H9 (cell line): ENCODE data around the gene PRICKLE1. TPM values are rescaled to one million over a fixed set of nuclear protein-coding genes. Genes with fewer than 3 reads are reported as not detected.
A peak's percentile ranks its signal among the peaks of the same experiment; 100 is the strongest.

Experiments
- DNase-seq: peaks from one replicate; pipeline ENCODE4 v3.0.0-alpha.2; 2017
- H2AFZ ChIP-seq: one replicate; pipeline ENCODE4 v1.6.1; 2013; ENCODE audit warnings: mild to moderate bottlenecking, low read length, control low read depth, moderate library complexity
- H2AK5ac ChIP-seq: 2 replicates; pipeline ENCODE4 v1.6.1; 2013; ENCODE audit warnings: low read length, control low read depth, mixed read lengths; ENCODE audit not compliant: insufficient read length
- H2BK120ac ChIP-seq: one replicate; pipeline ENCODE4 v1.6.1; 2013; ENCODE audit warnings: low read depth, mild to moderate bottlenecking, low read length, control low read depth, inconsistent platforms; ENCODE audit not compliant: poor library complexity, severe bottlenecking
- H2BK12ac ChIP-seq: 2 replicates; pipeline ENCODE4 v1.6.1; 2013; ENCODE audit warnings: low read length, control low read depth, mixed read lengths, low read depth; ENCODE audit not compliant: insufficient read length
- H2BK15ac ChIP-seq: 2 replicates; pipeline ENCODE4 v1.6.1; 2013; ENCODE audit warnings: low read depth, low read length, control low read depth
- H2BK20ac ChIP-seq: one replicate; pipeline ENCODE4 v1.6.1; 2013; ENCODE audit warnings: low read depth, mild to moderate bottlenecking, low read length, control low read depth, inconsistent platforms; ENCODE audit not compliant: poor library complexity, severe bottlenecking
- H2BK5ac ChIP-seq: 2 replicates; pipeline ENCODE4 v1.6.1; 2013; ENCODE audit warnings: low read length, control low read depth, mixed read lengths; ENCODE audit not compliant: insufficient read length
- H3K14ac ChIP-seq: 2 replicates; pipeline ENCODE4 v1.6.1; 2013; ENCODE audit warnings: low read length, control low read depth; ENCODE audit not compliant: insufficient read depth
- H3K18ac ChIP-seq: 2 replicates; pipeline ENCODE4 v1.6.1; 2013; ENCODE audit warnings: low read depth, mild to moderate bottlenecking, mixed read lengths, low read length, control low read depth; ENCODE audit not compliant: insufficient read length
- H3K23ac ChIP-seq: 2 replicates; pipeline ENCODE4 v1.6.1; 2013; ENCODE audit warnings: low read length, control low read depth, mixed read lengths, low read depth; ENCODE audit not compliant: insufficient read length
- H3K23me2 ChIP-seq: 2 replicates; pipeline ENCODE4 v1.6.1; 2013; ENCODE audit warnings: low read depth, mild to moderate bottlenecking, mixed read lengths, low read length, control low read depth; ENCODE audit not compliant: insufficient read length, poor library complexity, severe bottlenecking
- H3K27ac ChIP-seq: 2 replicates; pipeline ENCODE4 v1.5.1; 2013; ENCODE audit warnings: low read length, control low read depth, mixed read lengths, low read depth; ENCODE audit not compliant: insufficient read length
- H3K27me3 ChIP-seq: 2 replicates; pipeline ENCODE4 v1.6.1; 2013; ENCODE audit warnings: low read length, control low read depth, inconsistent platforms; ENCODE audit not compliant: insufficient read depth
- H3K4ac ChIP-seq: 2 replicates; pipeline ENCODE4 v1.6.1; 2013; ENCODE audit warnings: low read depth, mild to moderate bottlenecking, control low read depth, inconsistent platforms, low read length, moderate library complexity
- H3K4me1 ChIP-seq: 2 replicates; pipeline ENCODE4 v1.6.1; 2013; ENCODE audit warnings: low read length, control low read depth, inconsistent platforms; ENCODE audit not compliant: insufficient read depth
- H3K4me2 ChIP-seq: 2 replicates; pipeline ENCODE4 v1.6.1; 2013; ENCODE audit warnings: low read length, control low read depth, mixed read lengths; ENCODE audit not compliant: insufficient read length, insufficient read depth
- H3K56ac ChIP-seq: 2 replicates; pipeline ENCODE4 v1.6.1; 2013; ENCODE audit warnings: low read depth, mild to moderate bottlenecking, mixed read lengths, low read length, control low read depth; ENCODE audit not compliant: insufficient read length
- H3K79me1 ChIP-seq: 2 replicates; pipeline ENCODE4 v1.6.1; 2013; ENCODE audit warnings: low read depth, mild to moderate bottlenecking, moderate library complexity, low read length, control low read depth, inconsistent platforms; ENCODE audit not compliant: insufficient read depth, poor library complexity, severe bottlenecking
- H3K79me2 ChIP-seq: 2 replicates; pipeline ENCODE4 v1.6.1; 2013; ENCODE audit warnings: low read length, control low read depth, inconsistent platforms; ENCODE audit not compliant: insufficient read depth
- H3K9ac ChIP-seq: 2 replicates; pipeline ENCODE4 v1.6.1; 2013; ENCODE audit warnings: low read length, control low read depth, mixed read lengths; ENCODE audit not compliant: insufficient read length; ENCODE audit errors: extremely low read depth
- H3K9me3 ChIP-seq: one replicate; pipeline ENCODE4 v1.6.1; 2013; ENCODE audit warnings: low read depth, low read length, inconsistent platforms; ENCODE audit not compliant: control insufficient read depth
- H3T11ph ChIP-seq: one replicate; pipeline ENCODE4 v1.6.1; 2013; ENCODE audit warnings: mild to moderate bottlenecking, low read length, control low read depth, inconsistent platforms
- H4K20me1 ChIP-seq: one replicate; pipeline ENCODE4 v1.6.1; 2013; ENCODE audit not compliant: control insufficient read depth, insufficient read length, insufficient read depth
- H4K5ac ChIP-seq: 2 replicates; pipeline ENCODE4 v1.6.1; 2013; ENCODE audit warnings: low read depth, mild to moderate bottlenecking, mixed read lengths, low read length, control low read depth; ENCODE audit not compliant: insufficient read length
- H4K8ac ChIP-seq: replicated peaks from 2 replicates; pipeline ENCODE4 v1.6.1; 2013; ENCODE audit warnings: low read length, control low read depth, mixed read lengths, low read depth; ENCODE audit not compliant: insufficient read length
- H4K91ac ChIP-seq: 2 replicates; pipeline ENCODE4 v1.6.1; 2013; ENCODE audit warnings: low read depth, mild to moderate bottlenecking, moderate library complexity, mixed read lengths, low read length, control low read depth; ENCODE audit not compliant: insufficient read length
- H3K27ac Mint-ChIP-seq, 3 experiments: 2 replicates in 2 of 3; 3 replicates in 1 of 3; pipeline ENCODE4 v1.8.0; 2020 to 2021; ENCODE audit warnings: mixed read lengths in 3 of 3, mild to moderate bottlenecking in 1 of 3, moderate library complexity in 1 of 3
- H3K27me3 Mint-ChIP-seq: 2 replicates; pipeline ENCODE4 v1.8.0; 2021; ENCODE audit warnings: low read depth, mild to moderate bottlenecking, moderate library complexity, mixed read lengths
- H3K36me3 Mint-ChIP-seq, 3 experiments: 2 replicates in 2 of 3; 3 replicates in 1 of 3; pipeline ENCODE4 v1.8.0; 2020 to 2021; ENCODE audit warnings: low read depth in 3 of 3, mixed read lengths in 3 of 3; ENCODE audit not compliant: insufficient read depth in 1 of 3
- H3K4me1 Mint-ChIP-seq, 2 experiments: 2 replicates each; pipeline ENCODE4 v1.8.0; 2020; ENCODE audit warnings: mixed read lengths in 2 of 2
- H3K4me3 Mint-ChIP-seq, 2 experiments: 2 replicates in 1 of 2; 3 replicates in 1 of 2; pipeline ENCODE4 v1.8.0; 2020 to 2021; ENCODE audit warnings: mild to moderate bottlenecking in 2 of 2, mixed read lengths in 2 of 2, moderate library complexity in 1 of 2
- H3K9me3 Mint-ChIP-seq, 2 experiments: 2 replicates in 1 of 2; 3 replicates in 1 of 2; pipeline ENCODE4 v1.8.0; 2020; ENCODE audit warnings: mild to moderate bottlenecking in 2 of 2, mixed read lengths in 2 of 2, moderate library complexity in 1 of 2
- CTCF ChIP-seq: fragments of 200-600 bp; sonication (generic); conservative IDR thresholded peaks from 3 replicates; pipeline ENCODE4 v1.8.0; 2021; ENCODE audit warnings: antibody characterized with exemption, mild to moderate bottlenecking
- WGBS: extraction: QIAGEN DNeasy Blood & Tissue Kit; methylation state at CpG from one replicate; pipeline ENCODE4 v1.1.7; 2013; ENCODE audit warnings: missing lambda C conversion rate, low lambda C conversion rate, mixed read lengths; ENCODE audit not compliant: insufficient read length; ENCODE audit errors: extremely low coverage; 5-methylcytosine and 5-hydroxymethylcytosine counted together
- total RNA-seq: library from RNA; stranded (reverse); gene quantifications from 2 replicates; pipeline ENCODE4 v1.2.1, GENCODE V29; 2021

Gene PRICKLE1
- total RNA-seq, 1 experiment from 2014 or later, result 20.5 TPM

DNA sequence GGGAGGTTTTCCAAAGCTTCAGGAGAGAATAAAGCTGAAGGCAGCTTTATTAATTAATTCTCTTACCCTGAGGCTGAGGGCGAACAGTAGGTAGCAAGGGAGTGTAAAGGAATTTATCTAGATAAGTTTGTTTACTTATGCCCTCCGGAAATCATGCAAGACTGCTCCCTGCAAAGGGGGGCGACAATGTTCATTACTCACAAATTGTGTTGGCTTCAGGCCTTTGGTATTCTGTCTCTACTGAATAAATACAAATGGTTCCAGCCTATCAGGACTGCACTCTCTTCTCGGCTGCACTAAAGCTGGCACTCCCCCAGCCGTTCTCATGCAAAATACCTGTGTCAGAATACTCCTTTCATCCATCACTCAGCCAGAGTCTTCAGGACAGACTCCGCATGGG lies 142.8 kb downstream of the PRICKLE1 start:
- no peak overlapping the region for H3K27ac ChIP-seq
- H4K20me1 ChIP-seq, result no peaks in the 10 kb centered on the region
- H3K18ac ChIP-seq, result no peak overlapping the region
- peaks cover 9% of the 10 kb centered on the region for H3K4me1 ChIP-seq
- no peak overlapping the region for H2BK120ac ChIP-seq
- no peaks in the 10 kb centered on the region for H3K27me3 ChIP-seq
- Mint-ChIP-seq H3K27me3 (no peaks in the 10 kb centered on the region), H3K9me3 (peaks cover 4 to 8% of the 10 kb centered on the region in 2 experiments; a peak in 4 of 5 replicates), H3K36me3 (peaks cover 37 to 57% (median 55%) of the 10 kb centered on the region in 3 experiments), H3K4me3 (no peak overlapping the region), H3K27ac (peak overlapping the region in 1 of 3 experiments; percentile 59; a peak in 2 of 7 replicates), H3K4me1 (peaks cover 53 to 55% of the 10 kb centered on the region in 2 experiments)
- H4K5ac ChIP-seq, result no peak overlapping the region
- TF ChIP-seq CTCF, result no peak
- H3K79me1 ChIP-seq, result no peaks in the 10 kb centered on the region
- no peak overlapping the region for H2BK12ac ChIP-seq
- no peak overlapping the region for H3K9ac ChIP-seq
- no peak overlapping the region for H3K4me2 ChIP-seq
- no peak overlapping the region for H3K56ac ChIP-seq
- no peak overlapping the region for H2AFZ ChIP-seq
- H3K23ac ChIP-seq, result no peak overlapping the region
- H2BK20ac ChIP-seq, result no peak overlapping the region
- no peaks in the 10 kb centered on the region for H3K79me2 ChIP-seq
- no peak for DNase-seq
- H4K91ac ChIP-seq, result no peak overlapping the region
- no peak overlapping the region for H2AK5ac ChIP-seq
- no peak overlapping the region for H2BK15ac ChIP-seq
- no peak overlapping the region for H2BK5ac ChIP-seq
- H3K9me3 ChIP-seq, result no peaks in the 10 kb centered on the region
- no peak overlapping the region for H4K8ac ChIP-seq
- WGBS, result no CpG with 5 or more reads among the region's 6 CpGs
- no peaks in the 10 kb centered on the region for H3K23me2 ChIP-seq
- no peak overlapping the region for H3K14ac ChIP-seq
- H3T11ph ChIP-seq, result no peak overlapping the region
- no peak overlapping the region for H3K4ac ChIP-seq
